ENCODE data around the gene DGCR8. TPM values are rescaled to one million over a fixed set of nuclear protein-coding genes. Genes with fewer than 3 reads are reported as not detected.

DGCR8 gene
- total and polyA plus RNA-seq, 4 donors: 13.2 to 38.4 (median 26.2) TPM

GRCh38 chr22:20139391-20140106 is 59.5 kb downstream of the DGCR8 start:
- no peak for TF ChIP-seq CTCF (IDR thresholded peaks at IDR 0.05; ENCODE audit: control extremely low read depth, extremely low read depth)
- Histone ChIP-seq H3K4me1 (ENCODE audit: control insufficient read depth in 5 of 5, insufficient read depth in 5 of 5, low read length in 5 of 5) (peaks cover 0 to 27% (median 8%) of the 10 kb centered on the region in 5 donors), H3K9me3 (ENCODE audit: control insufficient read depth in 4 of 4, insufficient read depth in 3 of 4, low read length in 3 of 4) (no peaks in the 10 kb centered on the region), H3K27ac (ENCODE audit: low read depth in 1 of 2, low read length in 1 of 2) (no peak overlapping the region), H3K9ac (ENCODE audit: insufficient read depth in 1 of 2, low read length in 2 of 2) (no peak overlapping the region), H3K4me3 (no peak overlapping the region), H3K27me3 (ENCODE audit: control insufficient read depth in 3 of 3, insufficient read depth in 3 of 3, low read length in 2 of 3) (no peaks in the 10 kb centered on the region), H3K36me3 (ENCODE audit: control insufficient read depth in 4 of 4, insufficient read depth in 4 of 4, low read length in 4 of 4) (peaks cover 0 to 43% (median 0%) of the 10 kb centered on the region in 4 donors)
- WGBS, 2 donors: 95 to 97% methylated on average over 36 of the region's 36 CpGs
- no peak for DNase-seq
- no peak for ATAC-seq (ENCODE audit: insufficient read depth, low FRiP score)

- Histone ChIP-seq H3K9ac (ENCODE audit: insufficient read depth in 1 of 2, low read length in 2 of 2) (no peak overlapping the region), H3K4me3 (no peak overlapping the region), H3K9me3 (ENCODE audit: control insufficient read depth in 4 of 4, insufficient read depth in 3 of 4, low read length in 3 of 4) (no peaks in the 10 kb centered on the region), H3K36me3 (ENCODE audit: control insufficient read depth in 4 of 4, insufficient read depth in 4 of 4, low read length in 4 of 4) (peaks cover 0 to 46% (median 0%) of the 10 kb centered on the region in 4 donors), H3K4me1 (ENCODE audit: control insufficient read depth in 5 of 5, insufficient read depth in 5 of 5, low read length in 5 of 5) (peaks cover 0 to 26% (median 7%) of the 10 kb centered on the region in 5 donors), H3K27me3 (ENCODE audit: control insufficient read depth in 3 of 3, insufficient read depth in 3 of 3, low read length in 2 of 3) (no peaks in the 10 kb centered on the region), H3K27ac (ENCODE audit: low read depth in 1 of 2, low read length in 1 of 2) (no peak overlapping the region)
- no peak for ATAC-seq (ENCODE audit: insufficient read depth, low FRiP score)
- TF ChIP-seq CTCF (IDR thresholded peaks at IDR 0.05; ENCODE audit: control extremely low read depth, extremely low read depth): no peak
- DNase-seq: no peak
- 93 to 96% methylated on average over 11 of the region's 11 CpGs for WGBS, 2 donors
Observed at GRCh38 chr22:20140107-20140445, 60.0 kb downstream of the DGCR8 start.

GRCh38 chr22:20140521-20140964 is 60.5 kb downstream of the DGCR8 start:
- Histone ChIP-seq H3K9ac (ENCODE audit: insufficient read depth in 1 of 2, low read length in 2 of 2) (no peak overlapping the region), H3K27ac (ENCODE audit: low read depth in 1 of 2, low read length in 1 of 2) (no peak overlapping the region), H3K4me1 (ENCODE audit: control insufficient read depth in 5 of 5, insufficient read depth in 5 of 5, low read length in 5 of 5) (peaks cover 0 to 26% (median 6%) of the 10 kb centered on the region in 5 donors), H3K36me3 (ENCODE audit: control insufficient read depth in 4 of 4, insufficient read depth in 4 of 4, low read length in 4 of 4) (peaks cover 0 to 48% (median under 1%) of the 10 kb centered on the region in 4 donors), H3K9me3 (ENCODE audit: control insufficient read depth in 4 of 4, insufficient read depth in 3 of 4, low read length in 3 of 4) (no peaks in the 10 kb centered on the region), H3K4me3 (no peak overlapping the region), H3K27me3 (ENCODE audit: control insufficient read depth in 3 of 3, insufficient read depth in 3 of 3, low read length in 2 of 3) (no peaks in the 10 kb centered on the region)
- 92 to 95% methylated on average over 17 of the region's 17 CpGs for WGBS, 2 donors
- ATAC-seq (ENCODE audit: insufficient read depth, low FRiP score) (no peak), DNase-seq (no peak)
- TF ChIP-seq CTCF (IDR thresholded peaks at IDR 0.05; ENCODE audit: control extremely low read depth, extremely low read depth): no peak

Data from lung (tissue), 12 donors.